OCI-LY3 (cell line): Measurements from ENCODE around the gene BRSK2.

Source experiments
- EZH2phosphoT487 ChIP-seq: fragments of 200-600 bp; shearing (Covaris generic); IDR thresholded peaks from 2 replicates; pipeline ENCODE4 v1.6.1; 2018; ENCODE audit warnings: antibody characterized with exemption, mixed run types, low read depth
- TF ChIP-seq, protein P1 (sequence below): fragments of 200-600, 300-600 bp; sonication (generic); IDR thresholded peaks from 2 replicates; pipeline ENCODE4 v1.5.1; 2014; ENCODE audit warnings: antibody characterized with exemption, low read length, low read depth

DNA sequence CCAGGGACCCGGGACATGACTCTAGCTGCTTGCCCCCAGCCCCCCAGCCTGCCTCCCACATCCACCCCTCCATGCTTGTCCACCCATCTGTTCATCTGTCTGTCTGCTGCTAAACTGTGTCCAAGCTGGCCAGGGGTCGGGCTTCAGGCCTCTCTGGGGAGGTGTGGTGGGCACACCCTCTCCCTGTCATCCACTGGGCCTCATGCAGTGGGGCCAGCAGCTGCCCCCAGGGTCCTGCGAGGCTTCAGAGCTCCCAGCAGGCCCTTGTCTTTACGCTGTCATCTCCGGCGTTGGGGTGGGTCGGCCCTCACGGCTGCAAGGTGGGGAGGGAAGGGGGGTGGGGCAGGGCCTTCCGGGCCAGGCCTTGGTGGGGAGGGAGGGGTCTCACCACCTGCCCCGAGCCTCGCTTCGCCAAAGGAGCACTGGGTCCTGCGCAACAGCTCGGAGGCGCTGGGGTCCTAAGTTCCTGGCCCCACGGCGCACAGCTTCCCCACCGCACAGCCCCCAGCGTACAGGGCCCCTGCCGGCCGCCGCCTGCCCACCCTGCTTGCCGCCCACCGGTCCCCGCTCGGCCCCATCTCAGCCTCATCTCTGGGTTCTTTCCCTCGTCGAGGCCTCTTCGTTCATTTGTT lies 70.1 kb downstream of the BRSK2 start:
- TF ChIP-seq, protein P1, sequence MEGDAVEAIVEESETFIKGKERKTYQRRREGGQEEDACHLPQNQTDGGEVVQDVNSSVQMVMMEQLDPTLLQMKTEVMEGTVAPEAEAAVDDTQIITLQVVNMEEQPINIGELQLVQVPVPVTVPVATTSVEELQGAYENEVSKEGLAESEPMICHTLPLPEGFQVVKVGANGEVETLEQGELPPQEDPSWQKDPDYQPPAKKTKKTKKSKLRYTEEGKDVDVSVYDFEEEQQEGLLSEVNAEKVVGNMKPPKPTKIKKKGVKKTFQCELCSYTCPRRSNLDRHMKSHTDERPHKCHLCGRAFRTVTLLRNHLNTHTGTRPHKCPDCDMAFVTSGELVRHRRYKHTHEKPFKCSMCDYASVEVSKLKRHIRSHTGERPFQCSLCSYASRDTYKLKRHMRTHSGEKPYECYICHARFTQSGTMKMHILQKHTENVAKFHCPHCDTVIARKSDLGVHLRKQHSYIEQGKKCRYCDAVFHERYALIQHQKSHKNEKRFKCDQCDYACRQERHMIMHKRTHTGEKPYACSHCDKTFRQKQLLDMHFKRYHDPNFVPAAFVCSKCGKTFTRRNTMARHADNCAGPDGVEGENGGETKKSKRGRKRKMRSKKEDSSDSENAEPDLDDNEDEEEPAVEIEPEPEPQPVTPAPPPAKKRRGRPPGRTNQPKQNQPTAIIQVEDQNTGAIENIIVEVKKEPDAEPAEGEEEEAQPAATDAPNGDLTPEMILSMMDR = no peak
- no peak for TF ChIP-seq EZH2phosphoT487
